PC-3 (cell line): ENCODE data around the gene C1orf116.

ENCODE experiments used
- EZH2 ChIP-seq: fragments of 300-600 bp; sonication (generic); IDR thresholded peaks from one replicate; pipeline ENCODE4 v1.6.1; 2017; ENCODE audit warnings: antibody characterized with exemption, mild to moderate bottlenecking, low read length; ENCODE audit not compliant: unreplicated experiment
- EZH2phosphoT487 ChIP-seq: fragments of 300-600 bp; sonication (generic); IDR thresholded peaks from 2 replicates; pipeline ENCODE4 v1.6.1; 2018; ENCODE audit warnings: mild to moderate bottlenecking, antibody characterized with exemption, low read length, borderline replicate concordance
- TF ChIP-seq, protein P1 (sequence below): fragments of 300-600 bp; sonication (generic); conservative IDR thresholded peaks from 2 replicates; pipeline ENCODE4 v1.5.1; 2017; ENCODE audit warnings: antibody characterized with exemption, low read depth, mild to moderate bottlenecking, low read length

DNA sequence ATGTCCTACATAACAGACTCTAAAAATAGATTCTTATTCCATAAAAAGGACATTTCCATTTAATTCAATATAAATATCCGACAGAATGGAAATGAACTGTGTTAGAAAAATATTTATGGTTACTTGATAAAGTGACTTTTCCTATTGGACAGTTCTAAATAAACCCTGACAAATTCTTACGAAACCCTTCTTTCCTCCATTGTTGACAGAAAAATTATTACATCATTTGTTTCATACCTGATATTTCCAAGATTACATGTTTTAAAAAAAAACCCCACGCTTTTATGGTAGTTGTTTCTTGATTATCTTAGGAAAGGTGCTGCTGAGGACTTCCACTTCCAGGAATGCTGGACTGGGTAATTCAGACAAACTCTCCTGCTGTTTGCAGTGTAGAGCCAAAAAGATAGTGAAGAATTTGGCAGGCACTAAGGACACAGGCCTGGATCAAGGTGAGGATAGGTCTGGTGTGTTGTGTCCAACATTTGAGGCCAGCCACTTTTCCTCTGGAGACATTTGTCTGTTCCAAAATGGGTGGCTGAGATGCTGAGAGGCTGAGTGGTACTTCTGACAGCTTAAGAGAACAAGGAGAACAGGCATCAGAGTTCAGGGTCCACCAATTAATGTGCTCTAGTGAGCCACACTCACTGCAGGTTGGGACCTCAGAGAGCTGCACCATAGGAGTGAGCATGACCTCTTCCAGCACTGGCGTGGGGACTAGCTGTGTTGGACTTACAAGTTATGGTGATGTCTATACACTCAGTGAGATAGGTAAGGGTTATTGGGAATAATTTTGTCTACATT lies 7.0 kb upstream of the C1orf116 start:
- TF ChIP-seq, protein P1, sequence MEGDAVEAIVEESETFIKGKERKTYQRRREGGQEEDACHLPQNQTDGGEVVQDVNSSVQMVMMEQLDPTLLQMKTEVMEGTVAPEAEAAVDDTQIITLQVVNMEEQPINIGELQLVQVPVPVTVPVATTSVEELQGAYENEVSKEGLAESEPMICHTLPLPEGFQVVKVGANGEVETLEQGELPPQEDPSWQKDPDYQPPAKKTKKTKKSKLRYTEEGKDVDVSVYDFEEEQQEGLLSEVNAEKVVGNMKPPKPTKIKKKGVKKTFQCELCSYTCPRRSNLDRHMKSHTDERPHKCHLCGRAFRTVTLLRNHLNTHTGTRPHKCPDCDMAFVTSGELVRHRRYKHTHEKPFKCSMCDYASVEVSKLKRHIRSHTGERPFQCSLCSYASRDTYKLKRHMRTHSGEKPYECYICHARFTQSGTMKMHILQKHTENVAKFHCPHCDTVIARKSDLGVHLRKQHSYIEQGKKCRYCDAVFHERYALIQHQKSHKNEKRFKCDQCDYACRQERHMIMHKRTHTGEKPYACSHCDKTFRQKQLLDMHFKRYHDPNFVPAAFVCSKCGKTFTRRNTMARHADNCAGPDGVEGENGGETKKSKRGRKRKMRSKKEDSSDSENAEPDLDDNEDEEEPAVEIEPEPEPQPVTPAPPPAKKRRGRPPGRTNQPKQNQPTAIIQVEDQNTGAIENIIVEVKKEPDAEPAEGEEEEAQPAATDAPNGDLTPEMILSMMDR, result no peak
- TF ChIP-seq EZH2phosphoT487 (no peak), EZH2 (no peak)
